Measurements from ENCODE around the gene LIPC. TPM values are rescaled to one million over a fixed set of nuclear protein-coding genes. Genes with fewer than 3 reads are reported as not detected.

Gene LIPC
- total and polyA plus RNA-seq, 7 donors: 0.01 TPM; not detected in 6

DNA sequence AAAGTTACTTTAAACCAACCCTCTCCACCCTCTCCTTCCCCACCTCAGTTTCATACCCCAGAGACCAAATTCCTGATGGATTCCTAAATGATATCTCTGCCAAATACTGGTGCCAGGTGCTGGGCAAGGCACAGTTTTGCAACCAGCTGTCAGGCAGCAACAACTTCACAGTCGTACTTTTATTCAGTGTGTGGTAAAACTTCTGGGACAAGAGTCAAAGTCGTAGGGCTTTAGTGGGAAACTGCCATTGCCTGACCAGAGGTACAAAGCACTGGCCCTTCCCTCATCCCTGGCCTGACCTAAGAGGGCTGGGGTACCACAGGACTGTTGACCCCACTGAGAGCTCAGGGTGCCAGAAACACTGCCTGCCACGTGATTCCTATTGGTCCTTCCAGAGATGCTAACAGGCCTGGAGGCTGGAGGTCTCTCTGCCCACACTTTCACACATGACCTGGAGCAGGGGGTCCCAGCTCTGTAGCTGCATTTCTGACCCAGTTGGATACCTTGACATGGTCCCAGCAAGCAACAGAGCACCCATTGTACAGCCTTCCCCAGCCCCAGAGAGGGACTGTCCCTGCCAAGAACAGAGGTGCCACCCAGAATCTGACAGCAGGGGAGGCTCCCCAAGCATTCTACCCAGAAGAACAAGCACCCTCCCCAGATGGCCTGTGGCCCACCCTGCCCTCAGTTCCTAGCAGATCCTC is 59.9 kb downstream of the LIPC start:
- no peak for TF ChIP-seq CTCF (IDR thresholded peaks at IDR 0.05)
- no peaks in the 10 kb centered on the region for H3K27me3 ChIP-seq (ENCODE audit: insufficient read depth in 3 of 3, low read length in 2 of 3)
- no peak overlapping the region for H3K4me3 ChIP-seq
- no peak for DNase-seq
- peaks cover 9% of the 10 kb centered on the region for H3K4me1 ChIP-seq
- peaks cover 5% of the 10 kb centered on the region for H3K9me3 ChIP-seq
- no peak overlapping the region for H3K27ac ChIP-seq
- WGBS, 3 donors: 48 to 60% (median 51%) methylated on average over 3 of the region's 3 CpGs
- H3K36me3 ChIP-seq (ENCODE audit: insufficient read depth in 1 of 2, low read depth in 1 of 2): no peaks in the 10 kb centered on the region
- intact Hi-C loops (cut with DNase I): no loop called here
- ATAC-seq: peak; percentile 21 to 49 (median 34)

DNA sequence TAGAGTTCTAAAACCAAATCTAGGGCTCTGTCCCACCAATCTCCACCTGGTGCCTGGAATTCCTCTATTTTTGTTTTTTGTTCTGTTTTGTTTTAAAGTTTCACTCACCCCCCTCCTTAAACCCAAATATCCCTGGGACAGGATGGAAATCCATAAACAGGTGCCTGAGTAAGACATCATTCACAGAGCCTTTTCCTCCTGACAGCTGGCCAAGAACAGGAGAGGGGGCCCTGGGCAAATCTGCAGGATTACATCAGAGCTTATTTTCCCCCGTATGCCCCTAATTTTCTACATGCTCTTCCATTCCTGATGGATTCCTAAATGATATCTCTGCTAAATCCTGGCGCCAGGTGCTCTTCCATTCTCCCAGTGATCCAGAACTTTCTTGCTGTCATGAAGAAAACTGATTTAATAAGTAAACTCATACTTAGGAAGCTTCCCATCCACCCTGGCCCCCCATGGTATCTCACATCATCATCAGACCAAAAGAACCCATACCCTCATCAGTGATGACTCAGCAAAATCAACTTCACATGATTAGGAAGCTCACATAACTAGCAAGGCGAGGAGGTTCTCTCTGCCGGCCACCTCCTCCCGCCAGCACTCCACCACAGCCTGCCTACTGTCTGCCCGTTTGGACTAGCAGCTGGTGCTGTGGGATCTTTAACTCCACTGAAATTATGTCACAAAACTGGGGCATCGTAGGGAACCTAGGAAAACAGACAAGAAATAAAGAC is 61.0 kb downstream of the LIPC start:
- no peaks in the 10 kb centered on the region for H3K36me3 ChIP-seq (ENCODE audit: insufficient read depth in 1 of 2, low read depth in 1 of 2)
- peaks cover 9% of the 10 kb centered on the region for H3K4me1 ChIP-seq
- 61 to 77% (median 70%) methylated on average over 7 of the region's 7 CpGs for WGBS, 3 donors
- H3K9me3 ChIP-seq: peaks cover 5% of the 10 kb centered on the region
- ATAC-seq (no peak), DNase-seq (no peak)
- no peaks in the 10 kb centered on the region for H3K27me3 ChIP-seq (ENCODE audit: insufficient read depth in 3 of 3, low read length in 2 of 3)
- H3K27ac ChIP-seq: no peak overlapping the region
- H3K4me3 ChIP-seq: no peak overlapping the region
- intact Hi-C loops (cut with DNase I): no loop called here
- TF ChIP-seq CTCF (IDR thresholded peaks at IDR 0.05): no peak

DNA sequence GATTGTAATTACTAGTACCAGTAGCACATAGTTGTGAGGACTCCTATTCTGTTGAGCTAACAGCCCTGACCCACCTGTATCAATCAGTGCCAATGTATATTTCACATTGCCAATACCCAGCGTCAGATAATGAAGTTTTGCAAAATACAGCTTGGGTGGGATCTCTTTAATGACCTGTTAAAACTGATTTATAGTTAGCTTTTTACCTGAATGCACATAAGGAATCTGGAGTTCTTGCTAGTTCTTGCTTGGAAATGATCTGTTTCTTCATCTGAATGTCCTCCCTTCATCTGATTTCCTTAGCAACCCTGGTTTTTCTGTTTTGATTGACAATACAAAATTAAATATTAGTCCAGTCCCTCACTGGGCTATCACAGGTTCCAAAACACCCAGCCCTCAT is 62.8 kb downstream of the LIPC start:
- Histone ChIP-seq H3K9me3 (no peaks in the 10 kb centered on the region), H3K27me3 (ENCODE audit: insufficient read depth in 3 of 3, low read length in 2 of 3) (no peaks in the 10 kb centered on the region), H3K4me1 (peaks cover 9% of the 10 kb centered on the region), H3K4me3 (no peak overlapping the region), H3K36me3 (ENCODE audit: insufficient read depth in 1 of 2, low read depth in 1 of 2) (no peaks in the 10 kb centered on the region), H3K27ac (no peak overlapping the region)
- no peak for ATAC-seq
- no peak for DNase-seq
- TF ChIP-seq CTCF (IDR thresholded peaks at IDR 0.05): no peak
- intact Hi-C loops (cut with DNase I): no loop called here
- 89 to 97% (median 92%) methylated on average over 1 of the region's 1 CpG for WGBS, 3 donors

DNA sequence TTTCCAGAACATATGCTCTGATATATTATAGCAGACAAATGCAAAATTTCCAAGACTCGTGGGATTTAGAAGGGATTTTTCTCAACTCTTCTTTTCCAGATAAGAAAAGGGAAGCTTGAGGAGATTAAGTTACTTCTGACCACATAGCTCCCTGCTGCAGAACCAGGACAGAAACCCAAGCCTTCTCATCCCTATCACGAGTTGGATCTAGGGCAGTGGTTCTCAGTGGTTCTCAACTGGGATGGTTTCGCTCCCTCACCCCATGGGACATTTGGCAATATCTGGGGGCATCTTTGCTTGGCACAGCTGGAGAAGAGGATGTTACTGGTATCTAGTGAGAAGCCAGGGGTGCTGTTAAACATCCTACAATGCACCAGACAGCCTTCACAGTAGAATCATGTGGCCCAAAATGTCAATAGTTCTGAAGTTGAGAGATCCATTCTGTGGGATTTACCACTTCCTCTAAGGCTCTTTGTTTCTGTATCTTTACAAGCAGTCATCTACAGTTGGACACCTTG is 64.2 kb downstream of the LIPC start:
- Histone ChIP-seq H3K27me3 (ENCODE audit: insufficient read depth in 3 of 3, low read length in 2 of 3) (no peaks in the 10 kb centered on the region), H3K4me1 (peaks cover 5% of the 10 kb centered on the region), H3K27ac (no peak overlapping the region), H3K4me3 (no peak overlapping the region), H3K36me3 (ENCODE audit: insufficient read depth in 1 of 2, low read depth in 1 of 2) (no peaks in the 10 kb centered on the region), H3K9me3 (no peaks in the 10 kb centered on the region)
- no peak for DNase-seq
- ATAC-seq: no peak
- no peak for TF ChIP-seq CTCF (IDR thresholded peaks at IDR 0.05)
- intact Hi-C loops (cut with DNase I): no loop called here
- 83 to 87% (median 85%) methylated on average over 3 of the region's 3 CpGs for WGBS, 3 donors
